AG09319 (cell line): ENCODE measurements around the gene WNT2.
A peak's percentile ranks its signal among the peaks of the same experiment; 100 is the strongest.

Source experiments
- DNase-seq: peaks from one replicate; pipeline ENCODE4 v3.0.0-alpha.2; 2010; ENCODE audit warnings: low read depth; ENCODE audit errors: extremely low read depth
- TF ChIP-seq, protein P1 (sequence below): IDR thresholded peaks from 2 replicates; pipeline ENCODE4 v1.5.1; 2011; ENCODE audit warnings: low read depth, mild to moderate bottlenecking, inconsistent platforms, low read length, moderate library complexity

WNT2 gene

GRCh38 chr7:117274951-117275350 is 47.9 kb downstream of the WNT2 start:
- TF ChIP-seq, protein P1, sequence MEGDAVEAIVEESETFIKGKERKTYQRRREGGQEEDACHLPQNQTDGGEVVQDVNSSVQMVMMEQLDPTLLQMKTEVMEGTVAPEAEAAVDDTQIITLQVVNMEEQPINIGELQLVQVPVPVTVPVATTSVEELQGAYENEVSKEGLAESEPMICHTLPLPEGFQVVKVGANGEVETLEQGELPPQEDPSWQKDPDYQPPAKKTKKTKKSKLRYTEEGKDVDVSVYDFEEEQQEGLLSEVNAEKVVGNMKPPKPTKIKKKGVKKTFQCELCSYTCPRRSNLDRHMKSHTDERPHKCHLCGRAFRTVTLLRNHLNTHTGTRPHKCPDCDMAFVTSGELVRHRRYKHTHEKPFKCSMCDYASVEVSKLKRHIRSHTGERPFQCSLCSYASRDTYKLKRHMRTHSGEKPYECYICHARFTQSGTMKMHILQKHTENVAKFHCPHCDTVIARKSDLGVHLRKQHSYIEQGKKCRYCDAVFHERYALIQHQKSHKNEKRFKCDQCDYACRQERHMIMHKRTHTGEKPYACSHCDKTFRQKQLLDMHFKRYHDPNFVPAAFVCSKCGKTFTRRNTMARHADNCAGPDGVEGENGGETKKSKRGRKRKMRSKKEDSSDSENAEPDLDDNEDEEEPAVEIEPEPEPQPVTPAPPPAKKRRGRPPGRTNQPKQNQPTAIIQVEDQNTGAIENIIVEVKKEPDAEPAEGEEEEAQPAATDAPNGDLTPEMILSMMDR = no peak
- no peak for DNase-seq

GRCh38 chr7:117273814-117274225 is 49.0 kb downstream of the WNT2 start:
- no peak for DNase-seq
- TF ChIP-seq, protein P1 = no peak

- no peak for DNase-seq
- TF ChIP-seq, protein P1 = no peak
Measured at GRCh38 chr7:117273325-117273724, 49.5 kb downstream of the WNT2 start.

DNA sequence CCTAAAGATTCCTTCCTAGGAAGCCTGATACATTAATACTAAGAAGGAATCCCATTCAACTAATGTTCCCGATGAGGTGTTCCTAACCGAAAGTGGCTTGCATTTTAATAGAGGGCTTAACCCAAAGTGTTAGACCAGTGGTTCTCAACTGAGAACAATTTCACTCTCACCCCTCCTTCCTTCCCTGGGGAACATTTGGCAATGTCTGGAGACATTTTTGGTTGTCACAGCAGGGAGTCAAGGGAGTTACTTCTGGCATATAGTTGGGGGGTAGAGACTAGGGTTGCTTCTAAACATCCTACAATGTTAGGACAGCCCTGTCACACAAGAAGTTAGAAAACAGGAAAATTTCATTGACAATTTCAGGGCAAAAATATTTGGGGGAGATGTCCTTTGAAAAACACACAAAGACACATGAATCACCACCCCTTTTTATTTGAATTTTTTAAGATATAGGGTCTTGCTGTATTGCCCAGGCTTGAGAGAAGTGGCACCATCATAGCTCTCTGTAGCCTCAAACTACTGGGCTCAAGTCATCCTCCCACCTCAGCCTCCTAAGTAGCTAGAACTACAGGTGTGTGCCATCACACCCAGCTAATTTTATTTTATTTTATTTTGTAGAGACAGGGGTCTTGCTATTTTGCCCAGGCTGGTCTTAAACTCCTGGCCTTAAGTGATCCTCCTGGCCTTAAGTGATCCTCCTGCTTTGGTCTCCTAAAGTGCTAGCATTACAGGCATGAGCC is 50.7 kb downstream of the WNT2 start:
- TF ChIP-seq, protein P1 = no peak
- DNase-seq = no peak

DNA sequence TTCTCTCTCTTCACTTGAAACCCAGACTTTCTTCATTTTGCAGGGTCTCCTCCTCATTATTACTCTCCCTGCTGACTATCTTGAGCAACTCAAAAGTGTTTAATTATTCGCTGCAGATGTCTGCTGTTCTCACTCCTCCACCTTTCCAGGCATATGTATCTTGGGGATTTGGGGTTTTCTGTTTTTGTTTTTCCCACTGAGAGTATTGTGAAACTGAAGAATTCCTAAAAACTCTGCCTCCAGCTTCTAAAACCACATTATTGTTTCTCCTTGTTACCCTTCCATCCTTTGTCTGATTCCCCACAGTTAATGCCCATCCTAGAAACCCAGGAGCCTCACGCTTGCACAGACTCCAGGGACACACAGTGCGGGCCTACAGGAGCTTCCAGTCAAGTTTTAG is 51.3 kb downstream of the WNT2 start:
- DNase-seq = no peak
- TF ChIP-seq, protein P1 = no peak

GRCh38 chr7:117270371-117270770 is 52.5 kb downstream of the WNT2 start:
- TF ChIP-seq, protein P1 = no peak
- DNase-seq = peak; percentile 42

- DNase-seq = peak; percentile 40
Measured at GRCh38 chr7:117269886-117270285, 53.0 kb downstream of the WNT2 start.

More at GRCh38 chr7:117269886-117270285, 53.0 kb downstream of the WNT2 start:
- TF ChIP-seq, protein P1 = no peak
